Choroid plexus epithelial cell (primary cell): ENCODE results near the gene IGSF3.

ENCODE experiments used
- DNase-seq: peaks from one replicate; pipeline ENCODE4 v3.0.0-alpha.2; 2010; ENCODE audit warnings: low read depth
- H3K4me3 ChIP-seq: 2 replicates; pipeline ENCODE4 v1.5.1; 2011; ENCODE audit warnings: low read depth, mild to moderate bottlenecking, control low read depth, low read length, moderate library complexity
- TF ChIP-seq, protein P1 (sequence below): conservative IDR thresholded peaks from 2 replicates; pipeline ENCODE4 v1.5.1; 2011; ENCODE audit warnings: low read depth, mild to moderate bottlenecking, control low read depth, inconsistent platforms, low read length, moderate library complexity

Gene IGSF3

GRCh38 chr1:116528329-116529083 lies 139.0 kb downstream of the IGSF3 start:
- no peak overlapping the region for H3K4me3 ChIP-seq
- DNase-seq, result no peak
- TF ChIP-seq, protein P1, sequence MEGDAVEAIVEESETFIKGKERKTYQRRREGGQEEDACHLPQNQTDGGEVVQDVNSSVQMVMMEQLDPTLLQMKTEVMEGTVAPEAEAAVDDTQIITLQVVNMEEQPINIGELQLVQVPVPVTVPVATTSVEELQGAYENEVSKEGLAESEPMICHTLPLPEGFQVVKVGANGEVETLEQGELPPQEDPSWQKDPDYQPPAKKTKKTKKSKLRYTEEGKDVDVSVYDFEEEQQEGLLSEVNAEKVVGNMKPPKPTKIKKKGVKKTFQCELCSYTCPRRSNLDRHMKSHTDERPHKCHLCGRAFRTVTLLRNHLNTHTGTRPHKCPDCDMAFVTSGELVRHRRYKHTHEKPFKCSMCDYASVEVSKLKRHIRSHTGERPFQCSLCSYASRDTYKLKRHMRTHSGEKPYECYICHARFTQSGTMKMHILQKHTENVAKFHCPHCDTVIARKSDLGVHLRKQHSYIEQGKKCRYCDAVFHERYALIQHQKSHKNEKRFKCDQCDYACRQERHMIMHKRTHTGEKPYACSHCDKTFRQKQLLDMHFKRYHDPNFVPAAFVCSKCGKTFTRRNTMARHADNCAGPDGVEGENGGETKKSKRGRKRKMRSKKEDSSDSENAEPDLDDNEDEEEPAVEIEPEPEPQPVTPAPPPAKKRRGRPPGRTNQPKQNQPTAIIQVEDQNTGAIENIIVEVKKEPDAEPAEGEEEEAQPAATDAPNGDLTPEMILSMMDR, result no peak

- TF ChIP-seq, protein P1, result no peak
- no peak overlapping the region for H3K4me3 ChIP-seq
- no peak for DNase-seq
Observed at GRCh38 chr1:116525440-116525839, 142.1 kb downstream of the IGSF3 start.
